Small intestine (tissue), 7 donors: ENCODE data around the gene SINHCAF. TPM values are rescaled to one million over a fixed set of nuclear protein-coding genes. Genes with fewer than 3 reads are reported as not detected.
"Not testable (repeated sequence)": the region's sequence is repeated elsewhere in the genome, so short reads cannot be mapped to it uniquely, and the experiment has no call there.

Experiments
- DNase-seq, 2 donors: peaks; one replicate each; pipeline versions ENCODE4 v3.0.0 to v3.0.0-alpha.2; 2013
- FAIRE-seq: peaks from 2 replicates; lab custom pipeline; 2012; peaks lifted over from hg19 to GRCh38; lab: Jason Lieb, UNC
- H3K27ac ChIP-seq, 3 donors: one replicate each; pipeline ENCODE4 v1.5.1; 2013; ENCODE audit warnings: low read length in 2 of 3, mild to moderate bottlenecking in 2 of 3, control low read depth in 1 of 3, inconsistent platforms in 1 of 3, low read depth in 1 of 3, moderate library complexity in 1 of 3
- H3K27me3 ChIP-seq, 3 donors: one replicate each; pipeline ENCODE4 v1.6.1; 2013; ENCODE audit warnings: low read length in 3 of 3, inconsistent platforms in 1 of 3; ENCODE audit not compliant: control insufficient read depth in 3 of 3, insufficient read depth in 3 of 3
- H3K36me3 ChIP-seq, 3 donors: one replicate each; pipeline ENCODE4 v1.6.1; 2013; ENCODE audit warnings: low read length in 3 of 3, inconsistent platforms in 1 of 3, low read depth in 1 of 3, mild to moderate bottlenecking in 1 of 3, moderate library complexity in 1 of 3; ENCODE audit not compliant: control insufficient read depth in 3 of 3, insufficient read depth in 2 of 3
- H3K4me1 ChIP-seq, 3 donors: one replicate each; pipeline ENCODE4 v1.6.1; 2013; ENCODE audit warnings: low read length in 2 of 3, inconsistent platforms in 1 of 3, low read depth in 1 of 3, mild to moderate bottlenecking in 1 of 3, moderate library complexity in 1 of 3; ENCODE audit not compliant: control insufficient read depth in 3 of 3, insufficient read depth in 2 of 3
- H3K4me3 ChIP-seq, 3 donors: one replicate each; pipeline ENCODE4 v1.5.1; 2013; ENCODE audit warnings: low read length in 3 of 3, control low read depth in 1 of 3, inconsistent platforms in 1 of 3, low read depth in 1 of 3, mild to moderate bottlenecking in 1 of 3, moderate library complexity in 1 of 3
- H3K9me3 ChIP-seq, 2 donors: one replicate each; pipeline ENCODE4 v1.6.1; 2013; ENCODE audit warnings: low read depth in 1 of 2, low read length in 1 of 2; ENCODE audit not compliant: control insufficient read depth in 2 of 2, insufficient read depth in 1 of 2
- WGBS, 3 donors: extraction: QIAGEN DNeasy Blood & Tissue Kit; methylation state at CpG; one replicate each; pipeline ENCODE4 v1.1.7; 2013; 5-methylcytosine and 5-hydroxymethylcytosine counted together
- polyA plus RNA-seq, 4 donors: library from polyadenylated mRNA; stranded (reverse) in 3 of 4; unstranded in 1 of 4; fragments of 200-250 nt in 3 of 4; fragments of 120-200 nt in 1 of 4; gene quantifications; one replicate each; pipeline versions ENCODE4 v1.2.1 to v1.2.3, GENCODE V29; 2013
- donor health status: healthy with polysubstance abuse.
- donor health status: control.
- donor health status: control.
- donor health status: Bipolar disorder and iron deficiency.
- donor health status: healthy.

The SINHCAF gene
- polyA plus RNA-seq, 4 donors = 26.7 to 78.6 (median 33.5) TPM

- Histone ChIP-seq H3K9me3 (no peaks in the 10 kb centered on the region), H3K27ac (no peak overlapping the region), H3K36me3 (no peaks in the 10 kb centered on the region), H3K4me3 (no peak overlapping the region), H3K4me1 (no peaks in the 10 kb centered on the region), H3K27me3 (no peaks in the 10 kb centered on the region)
- DNase-seq (no peak), FAIRE-seq (no peak)
- WGBS, 3 donors = 74 to 88% (median 79%) methylated on average over 2 of the region's 2 CpGs
These were observed 65.1 kb downstream of the SINHCAF start for GRCh38 chr12:31260840-31261239.

- 87 to 94% (median 94%) methylated on average over 8 of the region's 8 CpGs for WGBS, 3 donors
- H3K27me3 ChIP-seq = no peaks in the 10 kb centered on the region
- DNase-seq (no peak), FAIRE-seq (no peak)
- no peaks in the 10 kb centered on the region for H3K36me3 ChIP-seq
- H3K4me1 ChIP-seq = no peaks in the 10 kb centered on the region
- no peak overlapping the region for H3K27ac ChIP-seq
- H3K4me3 ChIP-seq = no peak overlapping the region
- no peaks in the 10 kb centered on the region for H3K9me3 ChIP-seq
These were observed 66.6 kb downstream of the SINHCAF start for GRCh38 chr12:31259136-31259886.

DNA sequence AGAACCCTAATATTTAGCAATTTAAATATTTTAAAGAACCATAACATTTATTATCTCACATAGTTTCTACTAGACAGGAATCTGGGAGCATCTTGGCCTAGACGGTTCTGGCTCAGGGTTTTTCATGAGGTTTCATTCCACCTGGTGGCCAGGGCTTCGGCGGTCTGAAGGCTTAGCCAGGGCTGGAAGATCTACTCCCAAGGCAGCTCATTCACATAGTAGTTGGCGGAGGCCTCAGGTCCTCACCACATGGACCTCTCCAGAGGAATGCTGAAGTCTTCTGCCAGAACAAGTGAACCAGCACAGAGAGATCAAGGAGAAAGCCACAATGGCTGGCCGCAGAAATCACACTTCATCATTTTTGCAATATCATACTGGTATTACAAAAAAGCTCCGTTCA, 68.2 kb downstream of the SINHCAF start:
- WGBS, 3 donors = 77 to 86% (median 79%) methylated on average over 6 of the region's 6 CpGs
- no peaks in the 10 kb centered on the region for H3K9me3 ChIP-seq
- no peak for DNase-seq
- no peak overlapping the region for H3K4me3 ChIP-seq
- no peak for FAIRE-seq
- H3K27me3 ChIP-seq = no peaks in the 10 kb centered on the region
- H3K36me3 ChIP-seq = no peaks in the 10 kb centered on the region
- no peak overlapping the region for H3K27ac ChIP-seq
- no peaks in the 10 kb centered on the region for H3K4me1 ChIP-seq

GRCh38 chr12:31251707-31252611, 74.0 kb downstream of the SINHCAF start:
- WGBS, 3 donors = 50 to 68% (median 66%) methylated on average over 32 to 34 of the region's 34 CpGs
- DNase-seq (peak in 1 of 2 donors; percentile 13), FAIRE-seq (peak; percentile 81)
- not testable (repeated sequence) for H3K27me3 ChIP-seq, H3K36me3 ChIP-seq, H3K27ac ChIP-seq, H3K4me1 ChIP-seq, H3K9me3 ChIP-seq
- H3K4me3 ChIP-seq = peak overlapping the region in 1 of 3 donors; percentile 10

DNA sequence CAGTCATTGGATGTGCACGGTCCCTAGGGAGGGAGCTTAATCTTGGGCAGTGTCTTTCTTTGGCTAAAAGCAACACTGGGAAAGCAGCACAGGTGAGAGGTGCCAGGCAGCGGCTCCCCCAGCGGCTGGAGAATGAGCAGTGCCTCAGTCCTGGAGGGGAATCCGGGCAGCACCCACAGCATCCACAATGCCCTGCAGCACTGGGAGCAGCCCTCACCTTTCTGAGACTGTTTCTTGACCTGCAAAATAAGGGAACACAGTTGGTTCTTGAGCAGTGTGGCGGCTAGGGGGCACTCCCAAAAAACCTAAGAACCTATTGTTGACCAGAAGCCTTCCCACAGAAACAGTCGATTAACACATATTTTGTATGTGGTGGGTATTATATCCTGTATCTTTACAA, 75.8 kb downstream of the SINHCAF start:
- H3K9me3 ChIP-seq = no peaks in the 10 kb centered on the region
- no peak for FAIRE-seq
- H3K4me1 ChIP-seq = no peaks in the 10 kb centered on the region
- 71 to 81% (median 77%) methylated on average over 6 of the region's 6 CpGs for WGBS, 3 donors
- DNase-seq = no peak
- no peaks in the 10 kb centered on the region for H3K27me3 ChIP-seq
- no peak overlapping the region for H3K27ac ChIP-seq
- no peak overlapping the region for H3K4me3 ChIP-seq
- no peaks in the 10 kb centered on the region for H3K36me3 ChIP-seq

DNA sequence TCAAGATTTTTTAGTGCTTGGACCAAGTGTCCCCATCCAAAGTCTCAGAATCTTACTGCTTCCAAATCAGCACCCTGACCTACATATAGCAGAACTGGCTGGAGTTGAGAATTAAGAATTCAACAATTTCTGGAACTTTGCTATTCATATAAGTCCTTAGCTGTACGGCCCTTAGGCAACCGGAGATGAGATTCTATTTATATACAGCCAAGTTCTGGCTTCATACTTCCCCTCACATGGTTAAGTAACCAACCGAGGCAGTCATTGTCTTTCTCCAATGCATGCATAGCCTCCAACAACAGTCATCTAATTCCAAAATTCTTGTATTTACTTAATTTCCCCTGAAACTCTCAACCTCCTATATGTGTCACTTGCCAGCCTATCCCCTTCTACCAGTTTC, 76.6 kb downstream of the SINHCAF start:
- no peaks in the 10 kb centered on the region for H3K27me3 ChIP-seq
- H3K27ac ChIP-seq = no peak overlapping the region
- H3K9me3 ChIP-seq = no peaks in the 10 kb centered on the region
- no peaks in the 10 kb centered on the region for H3K36me3 ChIP-seq
- 64 to 80% (median 75%) methylated on average over 3 of the region's 3 CpGs for WGBS, 3 donors
- FAIRE-seq (no peak), DNase-seq (no peak)
- no peaks in the 10 kb centered on the region for H3K4me1 ChIP-seq
- no peak overlapping the region for H3K4me3 ChIP-seq

- no peak for FAIRE-seq
These were observed 77.1 kb downstream of the SINHCAF start for GRCh38 chr12:31248815-31249214.

GRCh38 chr12:31248337-31248736, 77.6 kb downstream of the SINHCAF start:
- WGBS, 3 donors = 87 to 93% (median 89%) methylated on average over 6 of the region's 6 CpGs
- H3K9me3 ChIP-seq = no peaks in the 10 kb centered on the region
- H3K4me3 ChIP-seq = no peak overlapping the region
- DNase-seq (no peak), FAIRE-seq (no peak)
- no peaks in the 10 kb centered on the region for H3K4me1 ChIP-seq
- H3K36me3 ChIP-seq = no peaks in the 10 kb centered on the region
- no peaks in the 10 kb centered on the region for H3K27me3 ChIP-seq
- H3K27ac ChIP-seq = no peak overlapping the region

More at GRCh38 chr12:31248815-31249214, 77.1 kb downstream of the SINHCAF start:
- Histone ChIP-seq H3K27ac (no peak overlapping the region), H3K36me3 (no peaks in the 10 kb centered on the region), H3K27me3 (no peaks in the 10 kb centered on the region), H3K4me3 (no peak overlapping the region), H3K4me1 (no peaks in the 10 kb centered on the region), H3K9me3 (no peaks in the 10 kb centered on the region)
- DNase-seq = no peak
- 98 to 100% (median 99%) methylated on average over 2 of the region's 2 CpGs for WGBS, 3 donors
